Measurements from ENCODE around the gene ASTN2. TPM values are rescaled to one million over a fixed set of nuclear protein-coding genes. Genes with fewer than 3 reads are reported as not detected.

ASTN2 gene
- total and polyA plus RNA-seq, 2 experiments from 2014 or later = 7.0 to 24.6 TPM

DNA sequence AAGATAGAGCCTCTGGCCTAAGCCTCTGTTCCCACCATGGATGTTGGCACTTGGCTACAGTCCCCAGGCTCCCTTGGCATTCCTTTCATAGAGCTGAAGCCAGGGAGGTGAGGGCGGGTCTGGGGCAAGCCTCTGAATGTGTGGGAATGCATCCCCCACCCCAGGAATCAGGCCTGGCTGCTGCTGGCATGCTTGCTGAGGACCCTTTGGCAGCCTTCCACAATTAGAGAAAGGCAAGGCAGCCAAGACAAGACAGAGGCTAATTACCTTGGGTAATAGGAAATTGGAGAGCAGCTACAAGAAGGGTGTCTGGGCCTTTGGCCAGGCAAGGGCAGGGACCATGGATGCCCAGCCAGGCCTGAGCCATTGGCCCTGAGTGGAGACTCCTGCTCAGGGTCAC, 932.1 kb downstream of the ASTN2 start:
- H3K36me3 ChIP-seq (ENCODE audit: insufficient read depth) = no peaks in the 10 kb centered on the region
- H3K27ac ChIP-seq (ENCODE audit: low read depth) = no peak overlapping the region
- H3K79me2 ChIP-seq (replicated peaks; ENCODE audit: insufficient read depth) = no peaks in the 10 kb centered on the region
- no peak overlapping the region for H3K4me3 ChIP-seq
- H3F3A ChIP-seq (replicated peaks; ENCODE audit: low read depth) = no peaks in the 10 kb centered on the region
- no peaks in the 10 kb centered on the region for H4K20me1 ChIP-seq (replicated peaks; ENCODE audit: insufficient read depth)
- H3K9me2 ChIP-seq (ENCODE audit: insufficient read depth) = no peaks in the 10 kb centered on the region
- no peaks in the 10 kb centered on the region for H3K9me3 Mint-ChIP-seq
- H2AFZ ChIP-seq = no peak overlapping the region
- H3K4me2 ChIP-seq = no peak overlapping the region
- DNase-seq (ENCODE audit: low spot score) (peak; percentile 77), ATAC-seq (peak; percentile 94)
- peaks cover 2% of the 10 kb centered on the region for H3K27me3 Mint-ChIP-seq (ENCODE audit: insufficient read depth, low read depth, poor library complexity)
- peaks cover 16% of the 10 kb centered on the region for H3K4me1 Mint-ChIP-seq
- no peaks in the 10 kb centered on the region for H3K36me3 Mint-ChIP-seq (ENCODE audit: low read depth)
- peaks cover 14% of the 10 kb centered on the region for H3K4me1 ChIP-seq (ENCODE audit: insufficient read depth)
- no peak overlapping the region for H3K4me3 Mint-ChIP-seq
- TF ChIP-seq CTCF (conservative IDR thresholded peaks at IDR 0.05; ENCODE audit: low read depth in 2 of 2) (no peak), NANOG (IDR thresholded peaks at IDR 0.05; ENCODE audit: borderline replicate concordance) (no peak), JUNB (IDR thresholded peaks at IDR 0.05; ENCODE audit: unreplicated experiment) (no peak), CREB1 (CRISPR knock-in tag; IDR thresholded peaks at IDR 0.05; ENCODE audit: low read depth) (no peak), ZNF114 (CRISPR knock-in tag; IDR thresholded peaks at IDR 0.05) (no peak), ZNF331 (CRISPR knock-in tag; IDR thresholded peaks at IDR 0.05; ENCODE audit: low read depth) (no peak), EZH2phosphoT487 (IDR thresholded peaks at IDR 0.05; ENCODE audit: unreplicated experiment) (no peak), STAT1 (IDR thresholded peaks at IDR 0.05; ENCODE audit: unreplicated experiment) (no peak), POLR2AphosphoS5 (IDR thresholded peaks at IDR 0.05; ENCODE audit: low read depth) (no peak), EZH2 (IDR thresholded peaks at IDR 0.05; ENCODE audit: low read depth, unreplicated experiment) (no peak)
- TF ChIP-seq, protein P1, sequence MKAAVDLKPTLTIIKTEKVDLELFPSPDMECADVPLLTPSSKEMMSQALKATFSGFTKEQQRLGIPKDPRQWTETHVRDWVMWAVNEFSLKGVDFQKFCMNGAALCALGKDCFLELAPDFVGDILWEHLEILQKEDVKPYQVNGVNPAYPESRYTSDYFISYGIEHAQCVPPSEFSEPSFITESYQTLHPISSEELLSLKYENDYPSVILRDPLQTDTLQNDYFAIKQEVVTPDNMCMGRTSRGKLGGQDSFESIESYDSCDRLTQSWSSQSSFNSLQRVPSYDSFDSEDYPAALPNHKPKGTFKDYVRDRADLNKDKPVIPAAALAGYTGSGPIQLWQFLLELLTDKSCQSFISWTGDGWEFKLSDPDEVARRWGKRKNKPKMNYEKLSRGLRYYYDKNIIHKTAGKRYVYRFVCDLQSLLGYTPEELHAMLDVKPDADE (IDR thresholded peaks at IDR 0.05) = no peak
- TF ChIP-seq, protein P2, sequence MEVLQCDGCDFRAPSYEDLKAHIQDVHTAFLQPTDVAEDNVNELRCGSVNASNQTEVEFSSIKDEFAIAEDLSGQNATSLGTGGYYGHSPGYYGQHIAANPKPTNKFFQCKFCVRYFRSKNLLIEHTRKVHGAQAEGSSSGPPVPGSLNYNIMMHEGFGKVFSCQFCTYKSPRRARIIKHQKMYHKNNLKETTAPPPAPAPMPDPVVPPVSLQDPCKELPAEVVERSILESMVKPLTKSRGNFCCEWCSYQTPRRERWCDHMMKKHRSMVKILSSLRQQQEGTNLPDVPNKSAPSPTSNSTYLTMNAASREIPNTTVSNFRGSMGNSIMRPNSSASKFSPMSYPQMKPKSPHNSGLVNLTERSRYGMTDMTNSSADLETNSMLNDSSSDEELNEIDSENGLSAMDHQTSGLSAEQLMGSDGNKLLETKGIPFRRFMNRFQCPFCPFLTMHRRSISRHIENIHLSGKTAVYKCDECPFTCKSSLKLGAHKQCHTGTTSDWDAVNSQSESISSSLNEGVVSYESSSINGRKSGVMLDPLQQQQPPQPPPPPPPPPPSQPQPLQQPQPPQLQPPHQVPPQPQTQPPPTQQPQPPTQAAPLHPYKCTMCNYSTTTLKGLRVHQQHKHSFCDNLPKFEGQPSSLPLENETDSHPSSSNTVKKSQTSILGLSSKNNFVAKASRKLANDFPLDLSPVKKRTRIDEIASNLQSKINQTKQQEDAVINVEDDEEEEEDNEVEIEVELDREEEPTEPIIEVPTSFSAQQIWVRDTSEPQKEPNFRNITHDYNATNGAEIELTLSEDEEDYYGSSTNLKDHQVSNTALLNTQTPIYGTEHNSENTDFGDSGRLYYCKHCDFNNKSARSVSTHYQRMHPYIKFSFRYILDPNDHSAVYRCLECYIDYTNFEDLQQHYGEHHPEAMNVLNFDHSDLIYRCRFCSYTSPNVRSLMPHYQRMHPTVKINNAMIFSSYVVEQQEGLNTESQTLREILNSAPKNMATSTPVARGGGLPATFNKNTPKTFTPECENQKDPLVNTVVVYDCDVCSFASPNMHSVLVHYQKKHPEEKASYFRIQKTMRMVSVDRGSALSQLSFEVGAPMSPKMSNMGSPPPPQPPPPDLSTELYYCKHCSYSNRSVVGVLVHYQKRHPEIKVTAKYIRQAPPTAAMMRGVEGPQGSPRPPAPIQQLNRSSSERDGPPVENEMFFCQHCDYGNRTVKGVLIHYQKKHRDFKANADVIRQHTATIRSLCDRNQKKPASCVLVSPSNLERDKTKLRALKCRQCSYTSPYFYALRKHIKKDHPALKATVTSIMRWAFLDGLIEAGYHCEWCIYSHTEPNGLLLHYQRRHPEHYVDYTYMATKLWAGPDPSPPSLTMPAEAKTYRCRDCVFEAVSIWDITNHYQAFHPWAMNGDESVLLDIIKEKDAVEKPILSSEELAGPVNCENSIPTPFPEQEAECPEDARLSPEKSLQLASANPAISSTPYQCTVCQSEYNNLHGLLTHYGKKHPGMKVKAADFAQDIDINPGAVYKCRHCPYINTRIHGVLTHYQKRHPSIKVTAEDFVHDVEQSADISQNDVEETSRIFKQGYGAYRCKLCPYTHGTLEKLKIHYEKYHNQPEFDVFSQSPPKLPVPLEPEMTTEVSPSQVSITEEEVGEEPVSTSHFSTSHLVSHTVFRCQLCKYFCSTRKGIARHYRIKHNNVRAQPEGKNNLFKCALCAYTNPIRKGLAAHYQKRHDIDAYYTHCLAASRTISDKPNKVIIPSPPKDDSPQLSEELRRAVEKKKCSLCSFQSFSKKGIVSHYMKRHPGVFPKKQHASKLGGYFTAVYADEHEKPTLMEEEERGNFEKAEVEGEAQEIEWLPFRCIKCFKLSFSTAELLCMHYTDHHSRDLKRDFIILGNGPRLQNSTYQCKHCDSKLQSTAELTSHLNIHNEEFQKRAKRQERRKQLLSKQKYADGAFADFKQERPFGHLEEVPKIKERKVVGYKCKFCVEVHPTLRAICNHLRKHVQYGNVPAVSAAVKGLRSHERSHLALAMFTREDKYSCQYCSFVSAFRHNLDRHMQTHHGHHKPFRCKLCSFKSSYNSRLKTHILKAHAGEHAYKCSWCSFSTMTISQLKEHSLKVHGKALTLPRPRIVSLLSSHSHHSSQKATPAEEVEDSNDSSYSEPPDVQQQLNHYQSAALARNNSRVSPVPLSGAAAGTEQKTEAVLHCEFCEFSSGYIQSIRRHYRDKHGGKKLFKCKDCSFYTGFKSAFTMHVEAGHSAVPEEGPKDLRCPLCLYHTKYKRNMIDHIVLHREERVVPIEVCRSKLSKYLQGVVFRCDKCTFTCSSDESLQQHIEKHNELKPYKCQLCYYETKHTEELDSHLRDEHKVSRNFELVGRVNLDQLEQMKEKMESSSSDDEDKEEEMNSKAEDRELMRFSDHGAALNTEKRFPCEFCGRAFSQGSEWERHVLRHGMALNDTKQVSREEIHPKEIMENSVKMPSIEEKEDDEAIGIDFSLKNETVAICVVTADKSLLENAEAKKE (CRISPR knock-in tag; IDR thresholded peaks at IDR 0.05) = no peak
- TF ChIP-seq, protein P3, sequence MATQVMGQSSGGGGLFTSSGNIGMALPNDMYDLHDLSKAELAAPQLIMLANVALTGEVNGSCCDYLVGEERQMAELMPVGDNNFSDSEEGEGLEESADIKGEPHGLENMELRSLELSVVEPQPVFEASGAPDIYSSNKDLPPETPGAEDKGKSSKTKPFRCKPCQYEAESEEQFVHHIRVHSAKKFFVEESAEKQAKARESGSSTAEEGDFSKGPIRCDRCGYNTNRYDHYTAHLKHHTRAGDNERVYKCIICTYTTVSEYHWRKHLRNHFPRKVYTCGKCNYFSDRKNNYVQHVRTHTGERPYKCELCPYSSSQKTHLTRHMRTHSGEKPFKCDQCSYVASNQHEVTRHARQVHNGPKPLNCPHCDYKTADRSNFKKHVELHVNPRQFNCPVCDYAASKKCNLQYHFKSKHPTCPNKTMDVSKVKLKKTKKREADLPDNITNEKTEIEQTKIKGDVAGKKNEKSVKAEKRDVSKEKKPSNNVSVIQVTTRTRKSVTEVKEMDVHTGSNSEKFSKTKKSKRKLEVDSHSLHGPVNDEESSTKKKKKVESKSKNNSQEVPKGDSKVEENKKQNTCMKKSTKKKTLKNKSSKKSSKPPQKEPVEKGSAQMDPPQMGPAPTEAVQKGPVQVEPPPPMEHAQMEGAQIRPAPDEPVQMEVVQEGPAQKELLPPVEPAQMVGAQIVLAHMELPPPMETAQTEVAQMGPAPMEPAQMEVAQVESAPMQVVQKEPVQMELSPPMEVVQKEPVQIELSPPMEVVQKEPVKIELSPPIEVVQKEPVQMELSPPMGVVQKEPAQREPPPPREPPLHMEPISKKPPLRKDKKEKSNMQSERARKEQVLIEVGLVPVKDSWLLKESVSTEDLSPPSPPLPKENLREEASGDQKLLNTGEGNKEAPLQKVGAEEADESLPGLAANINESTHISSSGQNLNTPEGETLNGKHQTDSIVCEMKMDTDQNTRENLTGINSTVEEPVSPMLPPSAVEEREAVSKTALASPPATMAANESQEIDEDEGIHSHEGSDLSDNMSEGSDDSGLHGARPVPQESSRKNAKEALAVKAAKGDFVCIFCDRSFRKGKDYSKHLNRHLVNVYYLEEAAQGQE (IDR thresholded peaks at IDR 0.05; ENCODE audit: unreplicated experiment) = no peak
- no peaks in the 10 kb centered on the region for H3K27me3 ChIP-seq (ENCODE audit: insufficient read depth)
- H3K27ac Mint-ChIP-seq = no peak overlapping the region

All from GM23338 (cell line).